ENCODE data around the gene CROT. TPM values are rescaled to one million over a fixed set of nuclear protein-coding genes. Genes with fewer than 3 reads are reported as not detected.
A peak's percentile ranks its signal among the peaks of the same experiment; 100 is the strongest.

Gene CROT
- total and polyA plus RNA-seq, 4 donors = 5.3 to 18.7 (median 9.4) TPM

DNA sequence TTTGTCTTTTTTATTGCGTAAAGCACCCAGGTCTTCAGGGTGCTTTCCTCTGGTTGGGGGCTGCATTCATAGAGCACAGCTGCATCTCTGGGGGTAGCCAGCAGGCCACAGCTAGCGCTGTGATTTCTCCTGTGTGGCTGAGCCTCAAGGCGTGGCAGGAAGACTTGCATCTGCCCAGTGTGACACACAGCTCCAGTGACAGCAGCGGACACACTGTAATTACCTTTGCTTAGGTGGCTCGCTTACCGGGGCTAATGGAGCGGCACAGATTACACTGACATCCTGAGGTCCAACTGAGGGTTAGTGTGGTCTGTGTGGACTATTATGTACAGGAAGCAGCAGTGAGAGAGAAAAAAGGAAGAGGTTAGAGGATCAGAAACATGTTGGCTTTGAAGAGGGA is 102.9 kb downstream of the CROT start:
- no peak for ATAC-seq (ENCODE audit: insufficient read depth, low FRiP score)

More for the DNA sequence above, 102.9 kb downstream of the CROT start:
- 52 to 66% methylated on average over 7 of the region's 7 CpGs for WGBS, 2 donors
- Histone ChIP-seq H3K4me3 (no peak overlapping the region), H3K27me3 (ENCODE audit: control insufficient read depth in 3 of 3, insufficient read depth in 3 of 3, low read length in 2 of 3) (no peaks in the 10 kb centered on the region), H3K27ac (ENCODE audit: low read depth in 1 of 2, low read length in 1 of 2) (no peak overlapping the region), H3K9me3 (ENCODE audit: control insufficient read depth in 4 of 4, insufficient read depth in 3 of 4, low read length in 3 of 4) (no peaks in the 10 kb centered on the region), H3K9ac (ENCODE audit: insufficient read depth in 1 of 2, low read length in 2 of 2) (no peak overlapping the region), H3K4me1 (ENCODE audit: control insufficient read depth in 5 of 5, insufficient read depth in 5 of 5, low read length in 5 of 5) (no peaks in the 10 kb centered on the region), H3K36me3 (ENCODE audit: control insufficient read depth in 4 of 4, insufficient read depth in 4 of 4, low read length in 4 of 4) (peaks cover 0 to 7% (median 0%) of the 10 kb centered on the region in 4 donors)
- DNase-seq = peak in 1 of 3 donors; percentile 4
- TF ChIP-seq, protein P1, sequence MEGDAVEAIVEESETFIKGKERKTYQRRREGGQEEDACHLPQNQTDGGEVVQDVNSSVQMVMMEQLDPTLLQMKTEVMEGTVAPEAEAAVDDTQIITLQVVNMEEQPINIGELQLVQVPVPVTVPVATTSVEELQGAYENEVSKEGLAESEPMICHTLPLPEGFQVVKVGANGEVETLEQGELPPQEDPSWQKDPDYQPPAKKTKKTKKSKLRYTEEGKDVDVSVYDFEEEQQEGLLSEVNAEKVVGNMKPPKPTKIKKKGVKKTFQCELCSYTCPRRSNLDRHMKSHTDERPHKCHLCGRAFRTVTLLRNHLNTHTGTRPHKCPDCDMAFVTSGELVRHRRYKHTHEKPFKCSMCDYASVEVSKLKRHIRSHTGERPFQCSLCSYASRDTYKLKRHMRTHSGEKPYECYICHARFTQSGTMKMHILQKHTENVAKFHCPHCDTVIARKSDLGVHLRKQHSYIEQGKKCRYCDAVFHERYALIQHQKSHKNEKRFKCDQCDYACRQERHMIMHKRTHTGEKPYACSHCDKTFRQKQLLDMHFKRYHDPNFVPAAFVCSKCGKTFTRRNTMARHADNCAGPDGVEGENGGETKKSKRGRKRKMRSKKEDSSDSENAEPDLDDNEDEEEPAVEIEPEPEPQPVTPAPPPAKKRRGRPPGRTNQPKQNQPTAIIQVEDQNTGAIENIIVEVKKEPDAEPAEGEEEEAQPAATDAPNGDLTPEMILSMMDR (IDR thresholded peaks at IDR 0.05; ENCODE audit: control extremely low read depth, extremely low read depth) = no peak

Small RNAs within 50 kb of the gene (small RNA-seq; reads per million reads assigned to genes)
- not detected for gene RF02195 (ENCODE audit: low replicate concordance)
- not detected for gene RF02196 (ENCODE audit: low replicate concordance)

Other genes starting within 250 kb of the CROT start
- 100 to 1,000 TPM in 1 of 2 donors, 10 to 100 TPM in 1; 60.8 to 254 TPM for gene DMTF1, start 193.2 kb upstream of the CROT start, total RNA-seq
- 10 to 100 TPM; 24.3 to 44.5 TPM for gene DMTF1, start 193.2 kb upstream of the CROT start, polyA plus RNA-seq
- gene TMEM243, start 125.9 kb upstream of the CROT start, total RNA-seq = 10 to 100 TPM; 79.6 to 90.5 TPM
- gene TMEM243, start 125.9 kb upstream of the CROT start, polyA plus RNA-seq = 100 to 1,000 TPM in 1 of 2 donors, 10 to 100 TPM in 1; 58.1 to 120 TPM
- under 1 TPM; 0.25 to 0.68 TPM for gene ABCB4, start 130.0 kb downstream of the CROT start, total RNA-seq
- under 1 TPM; 0.08 to 0.41 TPM for gene ABCB4, start 130.0 kb downstream of the CROT start, polyA plus RNA-seq